Mononuclear cell (primary cell): Measurements from ENCODE around the gene AUH. TPM values are rescaled to one million over a fixed set of nuclear protein-coding genes. Genes with fewer than 3 reads are reported as not detected.

Experiments
- H3K27me3 ChIP-seq: 2 replicates; pipeline ENCODE4 v1.6.0; 2011; ENCODE audit warnings: low read length, control low read depth; ENCODE audit not compliant: insufficient read depth
- H3K4me1 ChIP-seq: 2 replicates; pipeline ENCODE4 v1.5.1; 2011; ENCODE audit warnings: mild to moderate bottlenecking, low read length, control low read depth; ENCODE audit not compliant: insufficient read depth
- H3K4me3 ChIP-seq: 2 replicates; pipeline ENCODE4 v1.5.1; 2011; ENCODE audit warnings: mild to moderate bottlenecking, low read length, moderate library complexity
- H3K9me3 ChIP-seq: 2 replicates; pipeline ENCODE4 v1.5.1; 2011; ENCODE audit warnings: low read depth, mild to moderate bottlenecking, control low read depth, low read length
- total RNA-seq: library from RNA; depleted of rRNA; stranded (reverse); fragments of >200 nt; gene quantifications from one replicate; pipeline ENCODE4 v1.2.3, GENCODE V29; 2012

The AUH gene
- total RNA-seq, 1 donor: 17.2 TPM

DNA sequence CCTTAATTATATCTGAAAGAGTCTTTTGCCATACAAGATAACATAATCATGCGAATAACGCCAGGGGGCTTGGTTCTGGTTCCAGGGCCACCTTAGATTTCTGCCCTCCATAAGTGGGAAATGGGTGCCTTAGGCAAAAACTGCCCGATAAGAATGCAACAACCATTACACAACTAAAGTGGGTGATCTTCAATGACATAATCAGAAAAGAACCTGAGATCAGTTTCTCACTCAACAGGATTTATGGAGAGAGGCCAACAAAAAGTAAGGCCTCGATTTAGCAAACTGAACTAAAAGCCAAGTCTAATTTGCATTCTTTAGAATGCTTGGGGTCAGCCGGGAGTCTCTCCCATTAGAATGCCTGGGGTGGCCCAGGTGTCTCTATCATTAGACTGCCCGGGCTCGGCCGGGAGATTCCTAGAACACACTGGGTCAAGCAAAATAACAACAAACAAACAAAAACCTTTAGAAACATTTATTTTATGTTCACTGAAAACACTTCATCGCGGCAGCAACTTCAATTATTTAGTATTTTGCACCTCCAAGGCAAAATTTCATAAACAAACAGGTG lies 194.8 kb downstream of the AUH start:
- Histone ChIP-seq H3K4me1 (peaks cover 35% of the 10 kb centered on the region), H3K27me3 (no peaks in the 10 kb centered on the region), H3K9me3 (peaks cover 20% of the 10 kb centered on the region), H3K4me3 (no peak overlapping the region)

DNA sequence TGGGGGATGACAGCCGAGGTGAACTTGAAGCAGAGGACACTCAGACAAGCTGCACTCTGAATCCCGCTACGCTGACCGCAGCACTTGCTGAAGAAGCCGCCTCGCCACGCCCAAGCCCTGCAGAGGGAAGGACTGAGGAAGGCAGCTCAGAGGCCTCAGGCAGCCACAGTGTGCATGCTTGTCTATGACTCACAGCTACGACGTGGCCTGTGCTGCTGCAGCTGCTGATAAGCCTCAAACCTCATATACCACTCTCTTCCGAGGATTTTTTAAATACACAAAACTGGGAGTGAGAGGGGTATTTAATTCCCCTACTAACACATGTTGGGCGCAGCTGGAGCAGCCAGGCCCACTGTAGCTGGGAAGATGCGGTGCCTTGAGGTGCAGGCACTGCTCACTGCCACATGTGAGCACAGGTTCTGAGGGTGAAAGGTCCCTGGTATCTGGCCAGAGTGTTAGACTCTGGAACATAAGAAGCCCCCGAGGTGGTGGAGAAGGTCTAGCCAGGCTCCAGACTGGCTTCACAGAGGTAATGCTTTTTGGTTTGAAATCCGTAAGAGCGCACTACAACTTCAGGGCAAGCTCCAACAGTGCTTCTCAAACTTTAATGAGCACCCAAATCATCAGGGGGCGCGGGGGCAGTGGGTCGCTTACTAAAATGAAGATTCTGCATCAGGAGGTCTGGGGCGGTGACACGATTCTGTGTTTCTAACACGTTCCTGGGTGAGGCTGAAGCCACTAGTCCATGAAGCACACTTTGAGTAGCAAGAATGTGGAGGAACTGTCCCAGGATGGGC lies 196.8 kb downstream of the AUH start:
- Histone ChIP-seq H3K4me3 (no peak overlapping the region), H3K27me3 (no peaks in the 10 kb centered on the region), H3K9me3 (peaks cover under 1% of the 10 kb centered on the region), H3K4me1 (peaks cover 41% of the 10 kb centered on the region)

Other genes starting within 250 kb of the AUH start
- gene NFIL3, start 61.9 kb upstream of the AUH start, total RNA-seq: 105 TPM